ENCODE data around the gene HOPX.
"Not testable (repeated sequence)": the region's sequence is repeated elsewhere in the genome, so short reads cannot be mapped to it uniquely, and the experiment has no call there.

The HOPX gene

GRCh38 chr4:56689201-56689969 is 8.3 kb upstream of the HOPX start:
- in situ Hi-C loops (cut with MboI; ENCODE audit: low sequenced_read_pairs): no loop called here

GRCh38 chr4:56688094-56688647 is 7.1 kb upstream of the HOPX start:
- in situ Hi-C loops (cut with MboI; ENCODE audit: low sequenced_read_pairs): no loop called here

- in situ Hi-C loops (cut with MboI; ENCODE audit: low sequenced_read_pairs): no loop called here
Measured at GRCh38 chr4:56686537-56687231, 5.6 kb upstream of the HOPX start.

GRCh38 chr4:56684320-56685050 is 3.4 kb upstream of the HOPX start:
- in situ Hi-C loops (cut with MboI; ENCODE audit: low sequenced_read_pairs): no loop called here

GRCh38 chr4:56683455-56683854 is 2.4 kb upstream of the HOPX start:
- in situ Hi-C loops (cut with MboI; ENCODE audit: low sequenced_read_pairs): no loop called here

- in situ Hi-C loops (cut with MboI; ENCODE audit: low sequenced_read_pairs): no loop called here
Measured at GRCh38 chr4:56681853-56682525, 893 bp upstream of the HOPX start.

GRCh38 chr4:56680266-56680665 is 830 bp downstream of the HOPX start:
- in situ Hi-C loops (cut with MboI; ENCODE audit: low sequenced_read_pairs): no loop called here

- in situ Hi-C loops (cut with MboI; ENCODE audit: low sequenced_read_pairs): no loop called here
Measured at GRCh38 chr4:56677711-56678110, 3.4 kb downstream of the HOPX start.

GRCh38 chr4:56674984-56675383 is 6.1 kb downstream of the HOPX start:
- in situ Hi-C loops (cut with MboI; ENCODE audit: low sequenced_read_pairs): no loop called here

- in situ Hi-C loops (cut with MboI; ENCODE audit: low sequenced_read_pairs): no loop called here
Measured at GRCh38 chr4:56671860-56672259, 9.2 kb downstream of the HOPX start.

GRCh38 chr4:56671373-56671772 is 9.7 kb downstream of the HOPX start:
- in situ Hi-C loops (cut with MboI; ENCODE audit: low sequenced_read_pairs): no loop called here

- in situ Hi-C loops (cut with MboI; ENCODE audit: low sequenced_read_pairs): no loop called here
Measured at GRCh38 chr4:56668267-56668666, 12.8 kb downstream of the HOPX start.

GRCh38 chr4:56667396-56667795 is 13.7 kb downstream of the HOPX start:
- in situ Hi-C loops (cut with MboI; ENCODE audit: low sequenced_read_pairs): not testable (repeated sequence)

- in situ Hi-C loops (cut with MboI; ENCODE audit: low sequenced_read_pairs): no loop called here
Measured at GRCh38 chr4:56666279-56666678, 14.8 kb downstream of the HOPX start.

- in situ Hi-C loops (cut with MboI; ENCODE audit: low sequenced_read_pairs): no loop called here
Measured at GRCh38 chr4:56665781-56666180, 15.3 kb downstream of the HOPX start.

GRCh38 chr4:56662782-56663468 is 18.2 kb downstream of the HOPX start:
- in situ Hi-C loops (cut with MboI; ENCODE audit: low sequenced_read_pairs): no loop called here

- in situ Hi-C loops (cut with MboI; ENCODE audit: low sequenced_read_pairs): no loop called here
Measured at GRCh38 chr4:56659946-56660345, 21.1 kb downstream of the HOPX start.

- in situ Hi-C loops (cut with MboI; ENCODE audit: low sequenced_read_pairs): no loop called here
Measured at GRCh38 chr4:56658528-56658927, 22.6 kb downstream of the HOPX start.

- in situ Hi-C loops (cut with MboI; ENCODE audit: low sequenced_read_pairs): no loop called here
Measured at GRCh38 chr4:56657818-56658217, 23.3 kb downstream of the HOPX start.

- in situ Hi-C loops (cut with MboI; ENCODE audit: low sequenced_read_pairs): no loop called here
Measured at GRCh38 chr4:56657128-56657527, 24.0 kb downstream of the HOPX start.

GRCh38 chr4:56656346-56656643 is 24.8 kb downstream of the HOPX start:
- in situ Hi-C loops (cut with MboI; ENCODE audit: low sequenced_read_pairs): no loop called here
